CD8-positive, alpha-beta memory T cell (primary cell): ENCODE measurements around the gene TRIM59. TPM values are rescaled to one million over a fixed set of nuclear protein-coding genes. Genes with fewer than 3 reads are reported as not detected.
A peak's percentile ranks its signal among the peaks of the same experiment; 100 is the strongest.

Experiments used
- CTCF ChIA-PET: fragments of 350-600 bp; sonication (Branson Sonifier 250); formaldehyde crosslinking; loops from one replicate; lab custom pipeline; 2021; ENCODE audit warnings: antibody characterized with exemption; lab: Charles Lee
- POLR2A ChIA-PET: fragments of 350-600 bp; sonication (Branson Sonifier 250); formaldehyde crosslinking; loops from one replicate; lab custom pipeline; 2021; ENCODE audit warnings: antibody characterized with exemption; lab: Charles Lee
- DNase-seq, 5 donors: peaks; one replicate each; pipeline versions ENCODE4 v3.0.0 to v3.0.0-alpha.2; 2020 to 2022; ENCODE audit warnings: mixed read lengths in 1 of 5
- H3K27ac ChIP-seq: one replicate; pipeline ENCODE4 v1.7.0; 2013; ENCODE audit warnings: low read depth, mild to moderate bottlenecking, low read length, moderate library complexity
- H3K27me3 ChIP-seq: 2 replicates; pipeline ENCODE4 v1.7.0; 2013; ENCODE audit warnings: low read length, mild to moderate bottlenecking; ENCODE audit not compliant: insufficient read depth, poor library complexity, severe bottlenecking
- H3K36me3 ChIP-seq: 2 replicates; pipeline ENCODE4 v1.7.0; 2013; ENCODE audit warnings: mild to moderate bottlenecking, low read length, moderate library complexity; ENCODE audit not compliant: insufficient read depth
- H3K4me1 ChIP-seq: 2 replicates; pipeline ENCODE4 v1.7.0; 2013; ENCODE audit warnings: mild to moderate bottlenecking, low read length, moderate library complexity; ENCODE audit not compliant: insufficient read depth
- H3K4me3 ChIP-seq: 2 replicates; pipeline ENCODE4 v1.7.0; 2013; ENCODE audit warnings: mild to moderate bottlenecking, low read length
- H3K9me3 ChIP-seq: 2 replicates; pipeline ENCODE4 v1.7.0; 2013; ENCODE audit warnings: mild to moderate bottlenecking, low read length
- H3K27ac Mint-ChIP-seq, 8 donors: one replicate each; pipeline ENCODE4 v1.8.0; 2020 to 2021; ENCODE audit warnings: mixed read lengths in 8 of 8, mild to moderate bottlenecking in 6 of 8, inconsistent platforms in 3 of 8, moderate library complexity in 3 of 8
- H3K27me3 Mint-ChIP-seq, 2 donors: one replicate each; pipeline ENCODE4 v1.8.0; 2020 to 2021; ENCODE audit warnings: mixed read lengths in 2 of 2, mild to moderate bottlenecking in 1 of 2, moderate library complexity in 1 of 2
- H3K36me3 Mint-ChIP-seq, 3 donors: one replicate each; pipeline ENCODE4 v1.8.0; 2020 to 2021; ENCODE audit warnings: mixed read lengths in 3 of 3, inconsistent platforms in 1 of 3, mild to moderate bottlenecking in 1 of 3
- H3K4me1 Mint-ChIP-seq, 3 donors: one replicate each; pipeline ENCODE4 v1.8.0; 2020 to 2021; ENCODE audit warnings: mixed read lengths in 3 of 3, inconsistent platforms in 1 of 3, mild to moderate bottlenecking in 1 of 3
- H3K4me3 Mint-ChIP-seq, 7 donors: one replicate each; pipeline ENCODE4 v1.8.0; 2020 to 2021; ENCODE audit warnings: mixed read lengths in 7 of 7, mild to moderate bottlenecking in 6 of 7, moderate library complexity in 4 of 7, inconsistent platforms in 2 of 7
- H3K9me3 Mint-ChIP-seq, 5 donors: one replicate each; pipeline ENCODE4 v1.8.0; 2020 to 2022; ENCODE audit warnings: mixed read lengths in 5 of 5, mild to moderate bottlenecking in 3 of 5, moderate library complexity in 2 of 5, inconsistent platforms in 1 of 5
- polyA plus RNA-seq: library from polyadenylated mRNA; unstranded; fragments of 300-500 nt; fragmentation: Illumina TruSeq; gene quantifications from one replicate; pipeline ENCODE4 v1.2.3, GENCODE V29; 2021
- total RNA-seq, 2 experiments: library from RNA; stranded (reverse); gene quantifications; one replicate each; pipeline ENCODE4 v1.2.3, GENCODE V29; 2021

The TRIM59 gene
- total and polyA plus RNA-seq, 3 experiments from 2014 or later = 25.1 to 31.4 (median 30.7) TPM

GRCh38 chr3:160402221-160403027 is 47.2 kb downstream of the TRIM59 start:
- Mint-ChIP-seq H3K36me3 (peaks cover 4 to 45% (median 7%) of the 10 kb centered on the region in 3 donors), H3K4me3 (peak overlapping the region; percentile 53 to 99 (median 92)), H3K9me3 (peaks cover 0 to 3% (median 0%) of the 10 kb centered on the region in 5 donors), H3K27me3 (peaks cover 13 to 36% of the 10 kb centered on the region in 2 donors), H3K4me1 (peaks cover 45 to 64% (median 62%) of the 10 kb centered on the region in 3 donors), H3K27ac (peak overlapping the region in 5 of 8 donors; percentile 5 to 93 (median 80))
- Histone ChIP-seq H3K27ac (peak overlapping the region; percentile 5), H3K27me3 (no peaks in the 10 kb centered on the region), H3K4me3 (peak overlapping the region; percentile 17), H3K4me1 (peaks cover 18% of the 10 kb centered on the region), H3K36me3 (no peaks in the 10 kb centered on the region), H3K9me3 (no peaks in the 10 kb centered on the region)
- DNase-seq = no peak
- ChIA-PET POLR2A (no interaction called here), CTCF (interaction anchor here (1.6 kb wide), 1 partner anchor 10 kb away, joined by 6 read pairs; no protein-coding TSS in a partner anchor)

GRCh38 chr3:160401291-160402095 is 48.1 kb downstream of the TRIM59 start:
- no peak for DNase-seq
- H3K27ac Mint-ChIP-seq = peak overlapping the region; percentile 17 to 93 (median 80)
- Histone ChIP-seq H3K4me3 (peak overlapping the region; percentile 94), H3K36me3 (no peaks in the 10 kb centered on the region), H3K4me1 (peaks cover 18% of the 10 kb centered on the region), H3K27ac (peak overlapping the region; percentile 91), H3K9me3 (no peaks in the 10 kb centered on the region), H3K27me3 (no peaks in the 10 kb centered on the region)
- ChIA-PET CTCF (interaction anchor here (1.0 to 1.6 kb wide), 2 partner anchors 11 to 413 kb away, joined by 4 to 6 read pairs; partner anchors contain the start of gene IL12A), POLR2A (no interaction called here)
- H3K4me3 Mint-ChIP-seq = peak overlapping the region; percentile 65 to 99 (median 92)
- H3K4me1 Mint-ChIP-seq = peaks cover 48 to 70% (median 68%) of the 10 kb centered on the region in 3 donors
- peaks cover 4 to 43% (median 7%) of the 10 kb centered on the region in 3 donors for H3K36me3 Mint-ChIP-seq
- peaks cover 13 to 36% of the 10 kb centered on the region in 2 donors for H3K27me3 Mint-ChIP-seq
- H3K9me3 Mint-ChIP-seq = peaks cover 0 to 3% (median 0%) of the 10 kb centered on the region in 5 donors

- H3K4me1 Mint-ChIP-seq = peaks cover 51 to 68% (median 67%) of the 10 kb centered on the region in 3 donors
- Histone ChIP-seq H3K4me1 (peaks cover 18% of the 10 kb centered on the region), H3K36me3 (no peaks in the 10 kb centered on the region), H3K27ac (peak overlapping the region; percentile 91), H3K27me3 (no peaks in the 10 kb centered on the region), H3K9me3 (no peaks in the 10 kb centered on the region), H3K4me3 (peak overlapping the region; percentile 94)
- CTCF ChIA-PET = interaction anchor here (1.0 to 1.6 kb wide), 2 partner anchors 12 to 412 kb away, joined by 4 to 6 read pairs; partner anchors contain the start of gene IL12A
- peaks cover 4 to 39% (median 7%) of the 10 kb centered on the region in 3 donors for H3K36me3 Mint-ChIP-seq
- DNase-seq = peak in 3 of 5 donors; percentile 7 to 22 (median 8)
- peak overlapping the region; percentile 92 to 99 (median 99) for H3K4me3 Mint-ChIP-seq
- H3K27me3 Mint-ChIP-seq = peaks cover 13 to 36% of the 10 kb centered on the region in 2 donors
- POLR2A ChIA-PET = no interaction called here
- peaks cover 0 to 3% (median 0%) of the 10 kb centered on the region in 5 donors for H3K9me3 Mint-ChIP-seq
- H3K27ac Mint-ChIP-seq = peak overlapping the region in 7 of 8 donors; percentile 76 to 100 (median 99)
These were observed 48.9 kb downstream of the TRIM59 start for GRCh38 chr3:160400702-160401150.

- CTCF ChIA-PET = interaction anchor here (1.6 kb wide), 1 partner anchor 13 kb away, joined by 6 read pairs; no protein-coding TSS in a partner anchor
These were observed 49.4 kb downstream of the TRIM59 start for GRCh38 chr3:160400030-160400701.

GRCh38 chr3:160399125-160400029 is 50.2 kb downstream of the TRIM59 start, which contains the start of the genes IFT80 and SMC4:
Gene IFT80, minus strand, starts transcription at chr3:160399225. Its CDS starts 14,625 bp downstream, at chr3:160384600.
Gene SMC4, plus strand, starts transcription at chr3:160399650. Its CDS starts 1,177 bp downstream, at chr3:160400827.
- no peaks in the 10 kb centered on the region for H3K27me3 ChIP-seq
- ChIA-PET POLR2A (interaction anchor here (0.8 to 0.9 kb wide), 2 partner anchors 50 to 356 kb away, joined by 4 read pairs; partner anchors contain the start of gene TRIM59), CTCF (interaction anchor here (1.6 kb wide), 1 partner anchor 14 kb away, joined by 6 read pairs; no protein-coding TSS in a partner anchor)
- H3K4me3 Mint-ChIP-seq = peak within 1 kb of the TSS; percentile 92 to 99 (median 99)
- peaks cover 0 to 3% (median 0%) of the 10 kb centered on the region in 5 donors for H3K9me3 Mint-ChIP-seq
- peak within 1 kb of the TSS; percentile 94 for H3K4me3 ChIP-seq
- peaks cover 2 to 37% (median 7%) of the 10 kb centered on the region in 3 donors for H3K36me3 Mint-ChIP-seq
- peak; percentile 93 to 98 (median 96) for DNase-seq
- peaks cover 13 to 33% of the 10 kb centered on the region in 2 donors for H3K27me3 Mint-ChIP-seq
- H3K4me1 Mint-ChIP-seq = peaks cover 48 to 62% (median 56%) of the 10 kb centered on the region in 3 donors
- H3K4me1 ChIP-seq = peaks cover 18% of the 10 kb centered on the region
- peak within 1 kb of the TSS; percentile 91 for H3K27ac ChIP-seq
- no peaks in the 10 kb centered on the region for H3K36me3 ChIP-seq
- H3K9me3 ChIP-seq = no peaks in the 10 kb centered on the region
- H3K27ac Mint-ChIP-seq = peak within 1 kb of the TSS; percentile 96 to 100 (median 99)

More at GRCh38 chr3:160400030-160400701, 49.4 kb downstream of the TRIM59 start:
- peaks cover 0 to 3% (median 0%) of the 10 kb centered on the region in 5 donors for H3K9me3 Mint-ChIP-seq
- Histone ChIP-seq H3K27me3 (no peaks in the 10 kb centered on the region), H3K4me3 (peak overlapping the region; percentile 94), H3K36me3 (no peaks in the 10 kb centered on the region), H3K9me3 (no peaks in the 10 kb centered on the region), H3K27ac (peak overlapping the region; percentile 91), H3K4me1 (peaks cover 18% of the 10 kb centered on the region)
- H3K27ac Mint-ChIP-seq = peak overlapping the region; percentile 96 to 100 (median 99)
- peak in 4 of 5 donors; percentile 15 to 65 (median 24) for DNase-seq
- peak overlapping the region; percentile 92 to 99 (median 99) for H3K4me3 Mint-ChIP-seq
- POLR2A ChIA-PET = interaction anchor here (0.8 to 0.9 kb wide), 2 partner anchors 49 to 355 kb away, joined by 4 read pairs; partner anchors contain the start of gene TRIM59
- H3K36me3 Mint-ChIP-seq = peaks cover 4 to 39% (median 7%) of the 10 kb centered on the region in 3 donors
- H3K27me3 Mint-ChIP-seq = peaks cover 13 to 36% of the 10 kb centered on the region in 2 donors
- H3K4me1 Mint-ChIP-seq = peaks cover 51 to 66% (median 61%) of the 10 kb centered on the region in 3 donors

GRCh38 chr3:160398820-160399124 is 50.8 kb downstream of the TRIM59 start:
- peak overlapping the region; percentile 92 to 99 (median 99) for H3K4me3 Mint-ChIP-seq
- peaks cover 42 to 56% (median 50%) of the 10 kb centered on the region in 3 donors for H3K4me1 Mint-ChIP-seq
- peak overlapping the region; percentile 91 for H3K27ac ChIP-seq
- H3K27me3 ChIP-seq = no peaks in the 10 kb centered on the region
- peak overlapping the region; percentile 96 to 100 (median 99) for H3K27ac Mint-ChIP-seq
- H3K9me3 Mint-ChIP-seq = peaks cover 0 to 3% (median 0%) of the 10 kb centered on the region in 5 donors
- peaks cover 8 to 27% of the 10 kb centered on the region in 2 donors for H3K27me3 Mint-ChIP-seq
- CTCF ChIA-PET = interaction anchor here (1.6 kb wide), 1 partner anchor 14 kb away, joined by 6 read pairs; no protein-coding TSS in a partner anchor
- H3K36me3 Mint-ChIP-seq = peaks cover 2 to 32% (median 7%) of the 10 kb centered on the region in 3 donors
- POLR2A ChIA-PET = no interaction called here
- H3K4me3 ChIP-seq = peak overlapping the region; percentile 94
- H3K9me3 ChIP-seq = no peaks in the 10 kb centered on the region
- DNase-seq = no peak
- H3K36me3 ChIP-seq = no peaks in the 10 kb centered on the region
- peaks cover 18% of the 10 kb centered on the region for H3K4me1 ChIP-seq
